GM12878 (cell line): ENCODE data around the gene FRMD3. TPM values are rescaled to one million over a fixed set of nuclear protein-coding genes. Genes with fewer than 3 reads are reported as not detected.

Experiments
- ATAC-seq: fragments of 200-7000 bp; cut with Tn5 transposase; 3 replicates; pipeline ENCODE4 v1.9.1; 2020; ENCODE audit warnings: mild to moderate bottlenecking, moderate library complexity
- BruUV-seq: library from RNA; stranded (reverse); fragments of 400-500 nt; replicated peaks from 2 replicates; lab custom pipeline; 2021; lab: Mats Ljungman, UMichigan
- CTCF ChIA-PET: fragments of 300-600 bp; sonication (Branson Sonifier 250); formaldehyde crosslinking; extraction: SDS; loops from one replicate; lab custom pipeline; 2021; ENCODE audit warnings: inconsistent platforms; lab: Yijun Ruan, JAX
- POLR2A ChIA-PET: fragments of 350-600 bp; formaldehyde crosslinking; extraction: SDS; loops from one replicate; lab custom pipeline; 2021; ENCODE audit warnings: inconsistent platforms; lab: Charles Lee
- RAD21 ChIA-PET: fragments of 300-600 bp; sonication (Branson Sonifier 250); formaldehyde crosslinking; loops from one replicate; lab custom pipeline; 2023; ENCODE audit warnings: antibody characterized with exemption; ENCODE audit not compliant: unreplicated experiment; lab: Charles Lee
- SMC1A ChIA-PET: fragments of 300-600 bp; sonication (Branson Sonifier 250); formaldehyde crosslinking; loops from one replicate; lab custom pipeline; 2023; ENCODE audit not compliant: unreplicated experiment, uncharacterized antibody; lab: Charles Lee
- DNase-seq: peaks from one replicate; pipeline ENCODE4 v3.0.0-alpha.2; 2011; ENCODE audit warnings: low read depth, low spot score
- FAIRE-seq: peaks from 3 replicates; lab custom pipeline; 2011; peaks lifted over from hg19 to GRCh38; lab: Jason Lieb, UNC
- H2AFZ ChIP-seq: 2 replicates; pipeline ENCODE4 v1.6.0; 2011; ENCODE audit warnings: low read depth, low read length, control low read depth; ENCODE audit not compliant: control insufficient read depth
- H3K27ac ChIP-seq: 2 replicates; pipeline ENCODE4 v1.5.1; 2011; ENCODE audit warnings: control low read depth; ENCODE audit not compliant: control insufficient read depth, insufficient read depth
- H3K27me3 ChIP-seq, 2 experiments: replicated peaks in 1 of 2; 2 replicates each; pipeline versions ENCODE4 v1.6.0 to v1.6.1; 2011; ENCODE audit warnings: low read length in 1 of 2; ENCODE audit not compliant: control insufficient read depth in 2 of 2, insufficient read depth in 2 of 2
- H3K36me3 ChIP-seq, 2 experiments: 2 replicates each; pipeline ENCODE4 v1.5.1; 2011; ENCODE audit warnings: low read length in 1 of 2; ENCODE audit not compliant: control insufficient read depth in 2 of 2, insufficient read depth in 2 of 2
- H3K4me1 ChIP-seq: 2 replicates; pipeline ENCODE4 v1.6.1; 2011; ENCODE audit warnings: mild to moderate bottlenecking, low read length, moderate library complexity, mixed read lengths; ENCODE audit not compliant: control insufficient read depth, insufficient read depth
- H3K4me2 ChIP-seq: 2 replicates; pipeline ENCODE4 v1.6.0; 2011; ENCODE audit warnings: control low read depth; ENCODE audit not compliant: control insufficient read depth, insufficient read depth
- H3K4me3 ChIP-seq: fragments of 200-600 bp; sonication (generic); 2 replicates; pipeline ENCODE4 v1.5.1; 2016
- H3K79me2 ChIP-seq: 2 replicates; pipeline ENCODE4 v1.6.0; 2011; ENCODE audit warnings: low read length; ENCODE audit not compliant: control insufficient read depth, insufficient read depth
- H3K9ac ChIP-seq: 2 replicates; pipeline ENCODE4 v1.8.0; 2011; ENCODE audit warnings: low read length, control low read depth, mixed read lengths; ENCODE audit not compliant: control insufficient read depth, insufficient read depth
- H3K9me3 ChIP-seq: replicated peaks from 3 replicates; pipeline ENCODE4 v1.5.1; 2011; ENCODE audit warnings: mild to moderate bottlenecking, low read length; ENCODE audit not compliant: control insufficient read depth, insufficient read depth
- H4K20me1 ChIP-seq: 2 replicates; pipeline ENCODE4 v1.6.0; 2011; ENCODE audit not compliant: control insufficient read depth, insufficient read depth
- EGR1 ChIP-seq, 2 experiments: IDR thresholded peaks; 1 replicate in 1 of 2; 2 replicates in 1 of 2; pipeline ENCODE4 v1.6.1; 2011 to 2012; ENCODE audit warnings: low read depth in 2 of 2, low read length in 2 of 2, borderline replicate concordance in 1 of 2, mild to moderate bottlenecking in 1 of 2, moderate library complexity in 1 of 2
- POLR2AphosphoS2 ChIP-seq: IDR thresholded peaks from 2 replicates; pipeline ENCODE4 v1.6.1; 2011; ENCODE audit warnings: low read depth, mild to moderate bottlenecking, low read length, improper control_type of control experiment, moderate library complexity
- RAD21 ChIP-seq: IDR thresholded peaks from 2 replicates; pipeline ENCODE4 v1.6.1; 2011; ENCODE audit warnings: mild to moderate bottlenecking, low read depth, low read length, moderate library complexity; ENCODE audit not compliant: insufficient read depth
- SUZ12 ChIP-seq: fragments of 200-600 bp; sonication (generic); IDR thresholded peaks from one replicate; pipeline ENCODE4 v1.6.1; 2018; ENCODE audit warnings: antibody characterized with exemption, mild to moderate bottlenecking; ENCODE audit not compliant: unreplicated experiment
- TBL1XR1 ChIP-seq: IDR thresholded peaks from 2 replicates; pipeline ENCODE4 v1.6.1; 2012; ENCODE audit warnings: low read depth, low read length, improper control_type of control experiment
- YY1 ChIP-seq: IDR thresholded peaks from 2 replicates; pipeline ENCODE4 v1.6.1; 2011; ENCODE audit warnings: low read depth, mild to moderate bottlenecking, low read length
- WGBS: methylation state at CpG from one replicate; pipeline ENCODE4 v1.1.6; 2016; ENCODE audit warnings: low lambda C conversion rate; ENCODE audit not compliant: insufficient replicate concordance, insufficient coverage; ENCODE audit errors: missing lambda C conversion rate; 5-methylcytosine and 5-hydroxymethylcytosine counted together
- in situ Hi-C: fragments of 300-500 bp; cut with MboI; formaldehyde crosslinking; loops from 9 replicates; pipeline ENCODE4 v1.14.3; 2018; ENCODE audit warnings: mixed read lengths
- intact Hi-C: fragments of 100-400 bp; cut with micrococcal nuclease; formaldehyde crosslinking; loops from one replicate; pipeline ENCODE4 v1.14.2; 2022; ENCODE audit not compliant: unreplicated experiment
- polyA plus RNA-seq, 11 experiments: library from polyadenylated mRNA; depleted of rRNA in 4 of 11; unstranded in 6 of 11; stranded (reverse) in 5 of 11; fragments of >200 nt; fragmentation: Nextera tagmentation in 4 of 11; fragmentation: Illumina TruSeq in 1 of 11; extraction: Ambion mirVana in 4 of 11; extraction: Trizol in 1 of 11; gene quantifications; 1 replicate in 1 of 11; 2 replicates in 10 of 11; pipeline versions ENCODE4 v1.2.1 to v1.2.3, GENCODE V29; 2011 to 2016; ENCODE audit warnings: inconsistent platforms in 2 of 11, missing spikeins in 2 of 11, low read depth in 1 of 11
- total RNA-seq, 4 experiments: library from RNA; depleted of rRNA in 3 of 4; stranded (reverse); fragments of >200 nt in 3 of 4; fragmentation: Illumina TruSeq in 1 of 4; extraction: Trizol in 1 of 4; gene quantifications; 2 replicates each; pipeline versions ENCODE4 v1.2.1 to v1.2.3, GENCODE V29; 2013 to 2021
- TF ChIP-seq, protein P1 (sequence below): fragments of 450-650 bp; conservative IDR thresholded peaks from 2 replicates; pipeline ENCODE4 v1.6.1; 2017; ENCODE audit warnings: mild to moderate bottlenecking, moderate library complexity
- TF ChIP-seq, protein P2 (sequence below): IDR thresholded peaks from 2 replicates; pipeline ENCODE4 v1.6.1; 2011; ENCODE audit warnings: low read depth, low read length, improper control_type of control experiment, borderline replicate concordance

The FRMD3 gene
- total and polyA plus RNA-seq, 10 of the 15 experiments (the other 5 are each of a cell fraction or from before 2014, with no cell fraction given), result 0.04 to 0.68 (median 0.21) TPM; not detected in 1

DNA sequence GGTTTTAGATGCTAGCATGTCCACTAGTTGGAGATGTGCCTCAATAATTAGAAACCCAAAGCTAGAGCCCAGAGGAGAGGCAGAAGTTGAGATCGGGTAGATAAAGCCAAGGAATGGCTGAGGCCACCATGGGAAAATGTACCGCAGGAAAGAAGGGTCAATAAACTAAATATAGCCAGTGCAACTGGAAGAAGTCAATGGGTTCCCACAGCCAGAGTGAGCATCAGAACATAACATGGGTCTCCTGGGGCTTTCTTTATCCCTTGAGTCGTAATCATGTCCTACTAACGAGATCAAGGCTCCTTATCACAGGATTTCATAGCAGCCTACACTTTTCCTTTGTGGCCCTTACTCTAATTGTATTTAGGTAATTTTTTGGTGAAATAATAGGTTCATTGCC is 61.7 kb downstream of the FRMD3 start:
- no peak for ATAC-seq
- intact Hi-C loops, result no loop called here
- H3K27ac ChIP-seq, result no peak overlapping the region
- no peak for FAIRE-seq
- no peak overlapping the region for H3K9ac ChIP-seq
- H3K36me3 ChIP-seq, result no peaks in the 10 kb centered on the region
- no peaks in the 10 kb centered on the region for H3K9me3 ChIP-seq
- H2AFZ ChIP-seq, result no peak overlapping the region
- no peak for TF ChIP-seq POLR2AphosphoS2
- TF ChIP-seq TBL1XR1, result no peak
- TF ChIP-seq EGR1 (IDR thresholded peaks at IDR 0.05; ENCODE audit: borderline replicate concordance in 1 of 2, low read depth in 2 of 2, low read length in 2 of 2), result no peak
- TF ChIP-seq, protein P1, sequence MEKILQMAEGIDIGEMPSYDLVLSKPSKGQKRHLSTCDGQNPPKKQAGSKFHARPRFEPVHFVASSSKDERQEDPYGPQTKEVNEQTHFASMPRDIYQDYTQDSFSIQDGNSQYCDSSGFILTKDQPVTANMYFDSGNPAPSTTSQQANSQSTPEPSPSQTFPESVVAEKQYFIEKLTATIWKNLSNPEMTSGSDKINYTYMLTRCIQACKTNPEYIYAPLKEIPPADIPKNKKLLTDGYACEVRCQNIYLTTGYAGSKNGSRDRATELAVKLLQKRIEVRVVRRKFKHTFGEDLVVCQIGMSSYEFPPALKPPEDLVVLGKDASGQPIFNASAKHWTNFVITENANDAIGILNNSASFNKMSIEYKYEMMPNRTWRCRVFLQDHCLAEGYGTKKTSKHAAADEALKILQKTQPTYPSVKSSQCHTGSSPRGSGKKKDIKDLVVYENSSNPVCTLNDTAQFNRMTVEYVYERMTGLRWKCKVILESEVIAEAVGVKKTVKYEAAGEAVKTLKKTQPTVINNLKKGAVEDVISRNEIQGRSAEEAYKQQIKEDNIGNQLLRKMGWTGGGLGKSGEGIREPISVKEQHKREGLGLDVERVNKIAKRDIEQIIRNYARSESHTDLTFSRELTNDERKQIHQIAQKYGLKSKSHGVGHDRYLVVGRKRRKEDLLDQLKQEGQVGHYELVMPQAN, result no peak
- no peak for TF ChIP-seq RAD21
- TF ChIP-seq YY1, result no peak
- no peak for TF ChIP-seq SUZ12
- TF ChIP-seq, protein P2, sequence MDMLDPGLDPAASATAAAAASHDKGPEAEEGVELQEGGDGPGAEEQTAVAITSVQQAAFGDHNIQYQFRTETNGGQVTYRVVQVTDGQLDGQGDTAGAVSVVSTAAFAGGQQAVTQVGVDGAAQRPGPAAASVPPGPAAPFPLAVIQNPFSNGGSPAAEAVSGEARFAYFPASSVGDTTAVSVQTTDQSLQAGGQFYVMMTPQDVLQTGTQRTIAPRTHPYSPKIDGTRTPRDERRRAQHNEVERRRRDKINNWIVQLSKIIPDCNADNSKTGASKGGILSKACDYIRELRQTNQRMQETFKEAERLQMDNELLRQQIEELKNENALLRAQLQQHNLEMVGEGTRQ, result no peak
- in situ Hi-C loops, result no loop called here
- no peak overlapping the region for H3K4me3 ChIP-seq
- CTCF ChIA-PET, result no interaction called here
- SMC1A ChIA-PET, result no interaction called here
- POLR2A ChIA-PET, result no interaction called here
- no TSS peak for BruUV-seq
- WGBS, result 63% methylated on average over 4 of the region's 4 CpGs
- no peak for DNase-seq
- no peaks in the 10 kb centered on the region for H4K20me1 ChIP-seq
- peaks cover 12% of the 10 kb centered on the region; the same call in 1 of the 2 replicates for H3K4me1 ChIP-seq
- H3K4me2 ChIP-seq, result no peak overlapping the region
- no peaks in the 10 kb centered on the region for H3K27me3 ChIP-seq
- no peaks in the 10 kb centered on the region for H3K79me2 ChIP-seq
- RAD21 ChIA-PET, result no interaction called here
